H1 (cell line): ENCODE data around the gene ZBTB18. TPM values are rescaled to one million over a fixed set of nuclear protein-coding genes. Genes with fewer than 3 reads are reported as not detected.

Source experiments
- CTBP2 ChIP-seq: IDR thresholded peaks from 2 replicates; pipeline ENCODE4 v1.7.0; 2011; ENCODE audit warnings: borderline replicate concordance, mild to moderate bottlenecking, moderate library complexity, mixed read lengths, low read length; ENCODE audit not compliant: insufficient read depth, insufficient read length
- EGR1 ChIP-seq: IDR thresholded peaks from 2 replicates; pipeline ENCODE4 v1.6.1; 2011; ENCODE audit warnings: low read depth, low read length, borderline replicate concordance
- GABPA ChIP-seq: IDR thresholded peaks from 2 replicates; pipeline ENCODE4 v1.6.1; 2011; ENCODE audit warnings: mild to moderate bottlenecking, low read length, moderate library complexity, borderline replicate concordance; ENCODE audit not compliant: insufficient read depth
- RXRA ChIP-seq: IDR thresholded peaks from 2 replicates; pipeline ENCODE4 v1.6.1; 2011; ENCODE audit warnings: low read depth, mild to moderate bottlenecking, low read length, moderate library complexity; ENCODE audit not compliant: insufficient read depth
- SRF ChIP-seq: IDR thresholded peaks from 2 replicates; pipeline ENCODE4 v1.6.1; 2011; ENCODE audit warnings: mild to moderate bottlenecking, low read depth, low read length, moderate library complexity
- polyA plus RNA-seq, 7 experiments: library from polyadenylated mRNA; depleted of rRNA in 3 of 7; stranded (reverse) in 5 of 7; unstranded in 2 of 7; fragments of >200 nt in 5 of 7; fragments of 200-250 nt in 2 of 7; gene quantifications; 1 replicate in 5 of 7; 2 replicates in 1 of 7; 4 replicates in 1 of 7; pipeline versions ENCODE4 v1.2.1 to v1.2.3, GENCODE V29; 2011 to 2013; ENCODE audit warnings: missing spikeins in 2 of 7, mixed read lengths in 2 of 7
- total RNA-seq: library from RNA; stranded (reverse); fragmentation: NEBNext Ultra II Directional; extraction: Animal tissue kit (Norgen Biotek cat#: 25700); gene quantifications from 2 replicates; pipeline ENCODE4 v1.2.1, GENCODE V29; 2021
- TF ChIP-seq, protein P1 (sequence below): IDR thresholded peaks from 2 replicates; pipeline ENCODE4 v1.6.1; 2011; ENCODE audit warnings: low read depth, mild to moderate bottlenecking, low read length; ENCODE audit not compliant: insufficient read depth

The ZBTB18 gene
- total and polyA plus RNA-seq, 2 of the 8 experiments (the other 6 are each of a cell fraction or from before 2014, with no cell fraction given): 8.5 to 14.4 TPM

- TF ChIP-seq EGR1: no peak
- TF ChIP-seq SRF: no peak
- no peak for TF ChIP-seq RXRA
- TF ChIP-seq GABPA: no peak
- TF ChIP-seq, protein P1, sequence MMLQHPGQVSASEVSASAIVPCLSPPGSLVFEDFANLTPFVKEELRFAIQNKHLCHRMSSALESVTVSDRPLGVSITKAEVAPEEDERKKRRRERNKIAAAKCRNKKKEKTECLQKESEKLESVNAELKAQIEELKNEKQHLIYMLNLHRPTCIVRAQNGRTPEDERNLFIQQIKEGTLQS: no peak
- no peak for TF ChIP-seq CTBP2
These were observed 44.6 kb upstream of the ZBTB18 start (continued) for GRCh38 chr1:244006381-244006901.
